Lower leg skin (tissue), 3 donors: ENCODE measurements around the gene SUN1.

Experiments
- CTCF ChIP-seq, 3 donors: fragments of 450-650 bp; IDR thresholded peaks; one replicate each; pipeline ENCODE4 v1.5.1; 2016; ENCODE audit warnings: antibody characterized with exemption in 3 of 3, mild to moderate bottlenecking in 3 of 3, moderate library complexity in 2 of 3
- POLR2A ChIP-seq, 2 donors: fragments of 450-650 bp; IDR thresholded peaks; one replicate each; pipeline ENCODE4 v1.6.1; 2016 to 2017; ENCODE audit warnings: antibody characterized with exemption in 2 of 2, mild to moderate bottlenecking in 1 of 2, moderate library complexity in 1 of 2

- no peak for TF ChIP-seq CTCF (IDR thresholded peaks at IDR 0.05)
- TF ChIP-seq POLR2A (IDR thresholded peaks at IDR 0.05), result no peak
These were observed 4.7 kb downstream of the SUN1 start for GRCh38 chr7:837001-837400.
